ENCODE results near the gene MRPL41. TPM values are rescaled to one million over a fixed set of nuclear protein-coding genes. Genes with fewer than 3 reads are reported as not detected.
"Not testable (repeated sequence)": the region's sequence is repeated elsewhere in the genome, so short reads cannot be mapped to it uniquely, and the experiment has no call there.

The MRPL41 gene
- total and polyA plus RNA-seq, 2 experiments from 2014 or later = 32.8 to 146 TPM

- TF ChIP-seq REST (IDR thresholded peaks at IDR 0.05; ENCODE audit: unreplicated experiment) = no peak
Observed at GRCh38 chr9:137511758-137512463, 39.8 kb upstream of the MRPL41 start (continued).

- H3K4me3 ChIP-seq; H3K4me2 ChIP-seq; H4K20me1 ChIP-seq (replicated peaks; ENCODE audit: insufficient read depth); H3K4me1 ChIP-seq (ENCODE audit: insufficient read depth); H3K9me2 ChIP-seq (ENCODE audit: insufficient read depth); H3K36me3 ChIP-seq (ENCODE audit: insufficient read depth); H3F3A ChIP-seq (replicated peaks; ENCODE audit: low read depth); DNase-seq (ENCODE audit: low spot score); H3K4me3 Mint-ChIP-seq; H3K36me3 Mint-ChIP-seq (ENCODE audit: low read depth); H3K4me1 Mint-ChIP-seq; H2AFZ ChIP-seq; H3K79me2 ChIP-seq (replicated peaks; ENCODE audit: insufficient read depth); H3K27ac ChIP-seq (ENCODE audit: low read depth); ATAC-seq; H3K27ac Mint-ChIP-seq; H3K27me3 ChIP-seq (ENCODE audit: insufficient read depth): not testable (repeated sequence)
- Mint-ChIP-seq H3K27me3 (ENCODE audit: insufficient read depth, low read depth, poor library complexity) (peaks cover 11% of the 10 kb centered on the region), H3K9me3 (peaks cover 33% of the 10 kb centered on the region)
Observed at GRCh38 chr9:137513136-137513535, 38.5 kb upstream of the MRPL41 start.

- H3K36me3 ChIP-seq (ENCODE audit: insufficient read depth); H3K4me2 ChIP-seq; H3K27ac ChIP-seq (ENCODE audit: low read depth); H3K36me3 Mint-ChIP-seq (ENCODE audit: low read depth); DNase-seq (ENCODE audit: low spot score); H3K9me2 ChIP-seq (ENCODE audit: insufficient read depth); ATAC-seq; H3K79me2 ChIP-seq (replicated peaks; ENCODE audit: insufficient read depth); H4K20me1 ChIP-seq (replicated peaks; ENCODE audit: insufficient read depth); H3K27me3 ChIP-seq (ENCODE audit: insufficient read depth); H3K4me3 ChIP-seq; H2AFZ ChIP-seq; H3K4me1 Mint-ChIP-seq; H3K4me3 Mint-ChIP-seq; H3K27ac Mint-ChIP-seq; H3F3A ChIP-seq (replicated peaks; ENCODE audit: low read depth); H3K4me1 ChIP-seq (ENCODE audit: insufficient read depth): not testable (repeated sequence)
- Mint-ChIP-seq H3K27me3 (ENCODE audit: insufficient read depth, low read depth, poor library complexity) (peaks cover 11% of the 10 kb centered on the region), H3K9me3 (peaks cover 27% of the 10 kb centered on the region)
Observed at GRCh38 chr9:137513801-137514570, 37.7 kb upstream of the MRPL41 start.
